Prostate gland (tissue), 2 donors: ENCODE data around the gene CDH13. TPM values are rescaled to one million over a fixed set of nuclear protein-coding genes. Genes with fewer than 3 reads are reported as not detected.

Experiments used
- DNase-seq: peaks from one replicate; pipeline ENCODE4 v3.0.0-alpha.2; 2019; ENCODE audit warnings: low spot score
- H3K27ac ChIP-seq, 2 donors: fragments of 200-600 bp; sonication (generic); 2 replicates each; pipeline ENCODE4 v1.5.1; 2017 to 2019
- H3K27me3 ChIP-seq: fragments of 200-600 bp; sonication (generic); replicated peaks from 2 replicates; pipeline ENCODE4 v1.5.1; 2019; ENCODE audit not compliant: insufficient read depth
- H3K36me3 ChIP-seq, 2 donors: fragments of 200-600 bp; sonication (generic); 1 replicate in 1 of 2; 2 replicates in 1 of 2; pipeline versions ENCODE4 v1.5.1 to v1.8.1; 2017 to 2019
- H3K4me1 ChIP-seq: fragments of 200-600 bp; sonication (generic); replicated peaks from 2 replicates; pipeline ENCODE4 v1.5.1; 2019
- H3K4me3 ChIP-seq, 2 donors: fragments of 200-600 bp; sonication (generic); 2 replicates each; pipeline ENCODE4 v1.5.1; 2017 to 2019
- H3K9me3 ChIP-seq: fragments of 200-600 bp; sonication (generic); 2 replicates; pipeline ENCODE4 v1.5.1; 2017
- POLR2A ChIP-seq: fragments of 450-650 bp; IDR thresholded peaks from one replicate; pipeline ENCODE4 v1.6.1; 2016; ENCODE audit warnings: antibody characterized with exemption, mild to moderate bottlenecking
- POLR2AphosphoS5 ChIP-seq: sonication (generic); formaldehyde crosslinking; IDR thresholded peaks from one replicate; pipeline ENCODE4 v1.6.1; 2017; ENCODE audit warnings: antibody characterized with exemption
- WGBS: methylation state at CpG from one replicate; pipeline ENCODE4 v1.1.5; 2018; 5-methylcytosine and 5-hydroxymethylcytosine counted together
- intact Hi-C: fragments of 100-400 bp; cut with DNase I; formaldehyde crosslinking; loops from one replicate; pipeline ENCODE4 v1.14.2; 2022
- total RNA-seq, 2 donors: library from RNA; depleted of rRNA; stranded (reverse); fragments of >200 nt; gene quantifications; one replicate each; pipeline ENCODE4 v1.1.0, GENCODE V29; 2016
- TF ChIP-seq, protein P1 (sequence below), 4 experiments: fragments of 200-600 bp in 2 of 4; fragments of 450-650 bp in 2 of 4; sonication (generic) in 2 of 4; IDR thresholded peaks; 1 replicate in 3 of 4; 2 replicates in 1 of 4; pipeline ENCODE4 v1.5.1; 2016 to 2019; ENCODE audit warnings: antibody characterized with exemption in 4 of 4, mild to moderate bottlenecking in 2 of 4, moderate library complexity in 2 of 4

Gene CDH13
- total RNA-seq, 2 donors from 2014 or later: 20.6 to 23.0 TPM

DNA sequence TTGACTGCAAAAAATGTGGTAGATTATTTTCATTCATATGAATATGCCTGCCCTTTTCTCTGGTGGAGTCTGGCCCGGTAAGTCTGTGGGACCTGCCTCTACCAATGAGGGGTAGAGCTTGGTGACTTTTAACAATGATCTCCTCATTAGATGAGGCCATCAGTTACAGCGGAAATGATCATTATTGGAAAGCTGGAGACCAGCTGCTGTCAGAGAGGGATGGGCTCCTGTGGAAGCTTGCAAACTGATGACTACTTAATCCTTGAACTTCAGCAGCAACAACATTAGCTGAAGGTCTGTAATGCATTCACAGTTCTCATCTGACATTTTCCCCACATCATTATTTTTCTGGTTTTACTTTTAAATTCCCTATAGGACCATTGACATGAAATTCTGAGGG is 194.1 kb downstream of the CDH13 start:
- no peak for DNase-seq
- no peak for TF ChIP-seq POLR2AphosphoS5
- TF ChIP-seq, protein P1, sequence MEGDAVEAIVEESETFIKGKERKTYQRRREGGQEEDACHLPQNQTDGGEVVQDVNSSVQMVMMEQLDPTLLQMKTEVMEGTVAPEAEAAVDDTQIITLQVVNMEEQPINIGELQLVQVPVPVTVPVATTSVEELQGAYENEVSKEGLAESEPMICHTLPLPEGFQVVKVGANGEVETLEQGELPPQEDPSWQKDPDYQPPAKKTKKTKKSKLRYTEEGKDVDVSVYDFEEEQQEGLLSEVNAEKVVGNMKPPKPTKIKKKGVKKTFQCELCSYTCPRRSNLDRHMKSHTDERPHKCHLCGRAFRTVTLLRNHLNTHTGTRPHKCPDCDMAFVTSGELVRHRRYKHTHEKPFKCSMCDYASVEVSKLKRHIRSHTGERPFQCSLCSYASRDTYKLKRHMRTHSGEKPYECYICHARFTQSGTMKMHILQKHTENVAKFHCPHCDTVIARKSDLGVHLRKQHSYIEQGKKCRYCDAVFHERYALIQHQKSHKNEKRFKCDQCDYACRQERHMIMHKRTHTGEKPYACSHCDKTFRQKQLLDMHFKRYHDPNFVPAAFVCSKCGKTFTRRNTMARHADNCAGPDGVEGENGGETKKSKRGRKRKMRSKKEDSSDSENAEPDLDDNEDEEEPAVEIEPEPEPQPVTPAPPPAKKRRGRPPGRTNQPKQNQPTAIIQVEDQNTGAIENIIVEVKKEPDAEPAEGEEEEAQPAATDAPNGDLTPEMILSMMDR (IDR thresholded peaks at IDR 0.05): no peak
- H3K9me3 ChIP-seq: no peaks in the 10 kb centered on the region
- H3K36me3 ChIP-seq: no peaks in the 10 kb centered on the region
- H3K27ac ChIP-seq: no peak overlapping the region
- WGBS: 100% methylated on average over 2 of the region's 2 CpGs
- H3K27me3 ChIP-seq: no peaks in the 10 kb centered on the region
- no peak overlapping the region for H3K4me3 ChIP-seq
- intact Hi-C loops: no loop called here
- no peaks in the 10 kb centered on the region for H3K4me1 ChIP-seq

DNA sequence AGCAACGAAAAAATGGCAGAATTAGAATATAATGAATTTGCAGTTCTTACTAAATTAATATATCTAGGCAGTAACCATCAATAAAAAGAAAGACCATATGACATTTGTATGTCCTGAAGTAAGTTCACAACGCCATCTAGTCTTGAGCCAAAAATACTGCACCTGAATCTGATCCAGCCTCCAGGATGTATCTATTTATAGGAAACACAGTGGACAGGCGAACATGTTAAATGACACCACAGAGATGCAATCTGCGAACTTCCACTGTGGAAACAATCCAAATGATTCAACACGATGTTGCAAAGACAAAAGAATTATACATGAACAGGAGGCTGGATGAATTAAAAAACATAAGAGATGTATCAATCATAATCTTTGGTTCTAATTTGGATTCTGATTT is 197.6 kb downstream of the CDH13 start:
- Histone ChIP-seq H3K27ac (no peak overlapping the region), H3K4me1 (no peaks in the 10 kb centered on the region), H3K36me3 (no peaks in the 10 kb centered on the region), H3K27me3 (no peaks in the 10 kb centered on the region), H3K4me3 (no peak overlapping the region), H3K9me3 (no peaks in the 10 kb centered on the region)
- DNase-seq: no peak
- WGBS: 81% methylated on average over 5 of the region's 5 CpGs
- intact Hi-C loops: no loop called here
- TF ChIP-seq POLR2A (no peak), POLR2AphosphoS5 (no peak)

DNA sequence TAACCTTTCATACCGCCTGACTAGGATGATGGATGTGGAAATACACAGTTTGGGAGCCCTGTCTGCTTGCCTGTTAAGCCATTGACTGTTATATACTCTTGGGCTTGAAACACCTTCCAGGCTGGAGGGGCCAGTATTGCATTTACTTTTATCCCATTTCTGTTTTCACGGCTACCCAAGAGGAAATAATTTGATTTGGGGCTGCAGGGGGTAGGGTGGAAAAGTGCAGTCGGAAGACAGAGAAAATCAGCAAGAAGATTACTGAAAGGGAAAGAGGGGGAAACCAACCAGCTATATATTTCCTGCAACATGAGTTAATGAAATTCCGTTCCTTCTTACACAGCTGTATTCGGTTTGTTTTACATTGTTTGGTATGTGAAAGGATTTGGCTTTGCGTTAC is 202.5 kb downstream of the CDH13 start:
- Histone ChIP-seq H3K4me3 (no peak overlapping the region), H3K4me1 (no peaks in the 10 kb centered on the region), H3K36me3 (no peaks in the 10 kb centered on the region), H3K27ac (no peak overlapping the region), H3K9me3 (no peaks in the 10 kb centered on the region), H3K27me3 (no peaks in the 10 kb centered on the region)
- no peak for DNase-seq
- TF ChIP-seq POLR2AphosphoS5 (no peak), POLR2A (no peak)
- TF ChIP-seq, protein P1 (IDR thresholded peaks at IDR 0.05): no peak
- intact Hi-C loops: no loop called here
- WGBS: 67% methylated on average over 6 of the region's 6 CpGs

DNA sequence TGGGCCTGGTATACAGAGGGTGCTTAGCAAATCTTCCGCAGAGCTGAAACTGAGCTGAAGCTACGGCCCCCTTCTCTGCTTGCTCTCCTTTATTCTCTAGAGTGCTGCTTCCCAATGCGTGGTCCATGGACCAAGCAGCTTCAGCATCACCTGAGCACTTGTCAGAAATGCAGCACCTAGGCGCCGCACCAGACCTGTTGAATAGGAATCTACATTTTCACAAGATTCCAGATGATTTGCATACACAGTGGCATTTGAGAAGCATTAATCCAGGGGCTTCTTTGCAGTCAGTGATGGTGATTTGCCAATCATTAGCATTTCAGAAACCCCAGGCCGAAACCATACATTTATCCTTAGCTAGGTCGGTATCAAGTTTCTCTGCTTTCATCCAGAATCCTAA is 204.2 kb downstream of the CDH13 start:
- no peak overlapping the region for H3K27ac ChIP-seq
- DNase-seq: no peak
- no peaks in the 10 kb centered on the region for H3K36me3 ChIP-seq
- TF ChIP-seq POLR2AphosphoS5 (no peak), POLR2A (no peak)
- TF ChIP-seq, protein P1 (IDR thresholded peaks at IDR 0.05): no peak
- H3K9me3 ChIP-seq: no peaks in the 10 kb centered on the region
- 85% methylated on average over 7 of the region's 7 CpGs for WGBS
- no peaks in the 10 kb centered on the region for H3K27me3 ChIP-seq
- intact Hi-C loops: no loop called here
- H3K4me3 ChIP-seq: no peak overlapping the region
- H3K4me1 ChIP-seq: no peaks in the 10 kb centered on the region

DNA sequence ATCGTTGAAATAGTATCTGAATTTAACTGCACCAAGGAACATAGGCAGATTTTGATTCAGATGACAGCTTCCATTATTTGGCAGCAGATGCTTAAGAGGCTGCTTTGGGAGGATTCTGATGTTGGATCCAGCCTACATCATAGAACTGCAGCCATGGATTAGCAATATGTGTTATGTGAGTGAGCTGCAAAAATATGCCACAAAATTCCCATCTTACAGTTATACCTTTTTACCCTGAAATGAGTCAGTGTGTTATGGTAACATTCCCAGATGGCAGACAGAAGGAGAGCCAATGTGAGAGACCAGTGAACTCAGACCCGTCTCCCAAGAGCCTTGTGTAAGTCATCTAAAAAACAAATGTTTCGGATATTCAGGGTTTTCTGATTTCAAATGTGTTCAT is 206.1 kb downstream of the CDH13 start:
- Histone ChIP-seq H3K4me3 (no peak overlapping the region), H3K9me3 (no peaks in the 10 kb centered on the region), H3K27me3 (no peaks in the 10 kb centered on the region), H3K27ac (no peak overlapping the region), H3K4me1 (no peaks in the 10 kb centered on the region), H3K36me3 (no peaks in the 10 kb centered on the region)
- TF ChIP-seq, protein P1 (IDR thresholded peaks at IDR 0.05): no peak
- TF ChIP-seq POLR2A (no peak), POLR2AphosphoS5 (no peak)
- intact Hi-C loops: no loop called here
- 62% methylated on average over 3 of the region's 3 CpGs for WGBS
- no peak for DNase-seq
